HG03342 (cell line): ENCODE data around the gene RNF181.
"Not testable (repeated sequence)": the region's sequence is repeated elsewhere in the genome, so short reads cannot be mapped to it uniquely, and the experiment has no call there.

Source experiments
- ATAC-seq: cut with Tn5 transposase; IDR thresholded peaks from one replicate; pipeline ENCODE4 v1.9.1; 2021; ENCODE audit warnings: mild to moderate bottlenecking, moderate library complexity; ENCODE audit not compliant: unreplicated experiment

RNF181 gene

GRCh38 chr2:85611705-85612587 lies 16.4 kb downstream of the RNF181 start, which contains the start of gene C2orf68:
TSS of gene C2orf68 (minus strand) at chr2:85612066. CDS start at chr2:85611984, 82 bp downstream.
- peak; percentile 73 for ATAC-seq

DNA sequence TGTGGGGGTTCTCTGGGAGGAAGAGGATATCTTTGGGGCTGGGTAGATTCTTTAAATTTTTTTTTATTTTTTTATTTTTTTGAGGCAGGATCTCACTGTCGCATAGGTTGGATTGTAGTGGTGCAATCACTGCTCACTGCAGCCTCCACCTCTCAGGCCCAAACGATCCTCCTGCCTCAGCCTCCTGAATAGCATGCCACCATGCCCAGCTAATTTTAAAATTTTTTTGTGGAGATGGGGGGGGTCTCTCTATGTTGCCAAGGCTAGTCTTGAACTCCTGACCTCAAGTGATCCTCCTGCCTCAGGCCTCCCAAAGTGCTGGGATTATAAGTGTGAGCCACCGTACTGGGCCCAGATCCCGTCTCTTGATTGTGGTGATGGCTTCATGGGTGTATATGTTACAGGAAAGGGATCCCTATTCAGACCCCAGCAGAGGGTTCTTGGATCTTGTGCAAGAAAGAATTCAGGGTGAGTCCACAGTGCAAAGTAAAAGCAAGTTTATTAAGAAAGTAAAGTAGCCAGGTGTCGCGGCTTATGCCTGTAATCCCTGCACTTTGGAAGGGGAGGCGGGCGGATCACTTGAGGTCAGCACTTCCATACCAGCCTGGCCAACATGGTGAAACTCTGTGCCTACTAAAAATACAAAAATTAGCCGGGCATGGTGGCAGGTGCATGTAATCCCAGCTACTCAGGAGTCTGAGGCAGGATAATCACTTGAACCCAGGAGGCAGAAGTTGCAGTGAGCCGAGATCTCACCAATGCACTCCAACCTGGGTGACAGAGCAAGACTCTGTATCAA lies 18.4 kb downstream of the RNF181 start:
- ATAC-seq, result no peak

GRCh38 chr2:85614757-85615156 lies 19.2 kb downstream of the RNF181 start:
- ATAC-seq, result not testable (repeated sequence)

- no peak for ATAC-seq
Observed at GRCh38 chr2:85615413-85615728, 19.8 kb downstream of the RNF181 start.

DNA sequence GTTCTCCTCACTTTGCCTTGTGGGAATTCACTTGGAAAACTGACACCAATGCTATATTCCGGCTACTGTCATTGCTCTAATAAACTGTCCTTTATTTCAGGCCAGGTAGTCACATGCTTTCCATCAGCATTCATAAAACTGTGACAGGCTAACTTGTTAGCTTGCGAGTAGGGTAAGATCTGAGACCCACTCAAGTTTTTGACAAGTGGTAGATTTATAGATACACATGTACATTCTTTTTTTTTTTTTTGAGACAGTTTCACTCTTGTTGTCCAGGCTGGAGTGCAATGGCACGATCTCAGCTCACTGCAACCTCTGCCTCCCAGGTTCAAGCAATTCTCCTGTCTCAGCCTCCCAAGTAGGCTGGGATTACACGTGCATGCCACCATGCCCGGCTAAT lies 22.2 kb downstream of the RNF181 start:
- not testable (repeated sequence) for ATAC-seq

GRCh38 chr2:85619617-85620016 lies 24.1 kb downstream of the RNF181 start:
- no peak for ATAC-seq

GRCh38 chr2:85621338-85621737 lies 25.8 kb downstream of the RNF181 start:
- no peak for ATAC-seq

- no peak for ATAC-seq
Observed at GRCh38 chr2:85623991-85624390, 28.4 kb downstream of the RNF181 start.

DNA sequence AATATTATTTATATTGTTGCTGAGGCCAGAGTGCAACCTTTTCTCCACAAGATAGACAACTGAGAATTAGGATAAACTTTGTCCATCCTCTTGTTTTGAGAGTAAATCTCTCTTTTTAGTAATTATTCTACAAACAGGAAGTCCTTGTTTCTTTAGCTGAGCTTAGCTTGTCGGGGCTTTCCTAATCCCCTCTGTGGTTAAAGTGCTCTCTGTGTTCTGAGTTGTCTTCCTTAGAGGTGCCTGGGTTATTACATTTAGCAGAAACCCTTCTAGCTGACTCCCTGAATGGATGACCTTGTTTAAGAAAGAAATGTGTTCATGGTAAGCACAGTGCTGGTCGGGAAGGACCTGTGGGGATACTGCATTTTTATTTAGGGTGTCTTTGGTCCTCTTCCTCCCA lies 33.1 kb downstream of the RNF181 start:
- ATAC-seq, result no peak

GRCh38 chr2:85631316-85631715 lies 35.8 kb downstream of the RNF181 start:
- no peak for ATAC-seq

DNA sequence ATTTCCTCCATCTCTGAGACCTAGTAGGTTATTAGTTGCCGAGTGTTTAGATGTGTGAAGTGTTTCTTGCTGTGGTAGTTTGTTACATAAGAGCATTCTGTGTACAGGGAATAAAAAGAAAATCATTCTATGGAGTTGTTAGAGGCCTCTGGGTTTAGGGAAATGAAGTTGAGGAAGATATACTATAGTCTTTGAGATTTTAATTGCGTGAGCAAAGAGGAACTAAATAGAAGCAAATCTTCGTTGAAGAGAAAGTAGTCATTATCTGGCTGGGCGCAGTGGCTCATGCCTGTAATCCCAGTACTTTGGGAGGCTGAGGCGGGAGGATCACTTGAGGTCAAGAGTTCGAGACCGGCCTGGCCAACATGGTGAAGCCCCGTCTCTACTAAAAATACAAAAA lies 39.5 kb downstream of the RNF181 start:
- ATAC-seq, result no peak

DNA sequence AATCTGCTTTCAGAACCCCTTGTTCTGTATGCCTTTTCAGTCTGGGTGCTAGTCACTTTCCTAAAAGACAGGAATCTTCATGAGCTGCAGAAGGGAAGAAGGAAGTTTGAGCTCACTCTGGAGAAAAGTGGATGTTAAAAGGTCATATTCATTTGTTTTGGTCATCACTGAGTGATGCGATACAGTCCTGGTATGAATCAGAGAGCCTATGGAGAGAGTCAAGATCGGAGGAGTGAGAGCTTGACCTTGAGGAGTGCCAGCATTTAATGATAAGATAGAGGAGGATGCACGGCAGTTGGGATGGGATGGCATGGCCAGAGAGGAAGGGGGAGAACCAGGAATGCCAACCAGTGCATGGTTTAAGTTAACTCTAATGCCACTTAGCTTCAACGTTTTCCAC lies 40.1 kb downstream of the RNF181 start:
- no peak for ATAC-seq

GRCh38 chr2:85642725-85643124 lies 47.2 kb downstream of the RNF181 start:
- no peak for ATAC-seq

DNA sequence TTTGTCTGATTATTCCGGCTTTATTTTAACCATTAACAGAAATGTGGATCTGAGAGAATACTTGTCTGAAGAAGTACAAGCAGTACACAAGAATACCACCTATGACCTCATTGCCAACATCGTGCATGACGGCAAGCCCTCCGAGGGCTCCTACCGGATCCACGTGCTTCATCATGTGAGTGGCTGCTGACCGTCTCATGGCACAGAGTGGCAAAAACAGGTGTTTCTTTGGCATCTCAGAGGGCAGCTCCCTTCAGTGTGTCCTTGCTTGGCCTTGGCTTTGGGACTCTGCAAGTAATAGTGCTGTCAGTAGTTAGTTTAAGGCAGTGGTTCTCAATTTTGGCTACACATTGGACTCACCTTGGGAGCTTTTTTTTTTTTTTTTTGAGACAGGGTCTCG lies 49.4 kb downstream of the RNF181 start:
- no peak for ATAC-seq

- no peak for ATAC-seq
Observed at GRCh38 chr2:85646166-85646565, 50.6 kb downstream of the RNF181 start.
